ENCODE measurements around the gene UTP15. TPM values are rescaled to one million over a fixed set of nuclear protein-coding genes. Genes with fewer than 3 reads are reported as not detected.

The UTP15 gene, protein sequence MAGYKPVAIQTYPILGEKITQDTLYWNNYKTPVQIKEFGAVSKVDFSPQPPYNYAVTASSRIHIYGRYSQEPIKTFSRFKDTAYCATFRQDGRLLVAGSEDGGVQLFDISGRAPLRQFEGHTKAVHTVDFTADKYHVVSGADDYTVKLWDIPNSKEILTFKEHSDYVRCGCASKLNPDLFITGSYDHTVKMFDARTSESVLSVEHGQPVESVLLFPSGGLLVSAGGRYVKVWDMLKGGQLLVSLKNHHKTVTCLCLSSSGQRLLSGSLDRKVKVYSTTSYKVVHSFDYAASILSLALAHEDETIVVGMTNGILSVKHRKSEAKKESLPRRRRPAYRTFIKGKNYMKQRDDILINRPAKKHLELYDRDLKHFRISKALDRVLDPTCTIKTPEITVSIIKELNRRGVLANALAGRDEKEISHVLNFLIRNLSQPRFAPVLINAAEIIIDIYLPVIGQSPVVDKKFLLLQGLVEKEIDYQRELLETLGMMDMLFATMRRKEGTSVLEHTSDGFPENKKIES
- 9.8 and 18.1 TPM in 2 replicates for polyA plus RNA-seq

DNA sequence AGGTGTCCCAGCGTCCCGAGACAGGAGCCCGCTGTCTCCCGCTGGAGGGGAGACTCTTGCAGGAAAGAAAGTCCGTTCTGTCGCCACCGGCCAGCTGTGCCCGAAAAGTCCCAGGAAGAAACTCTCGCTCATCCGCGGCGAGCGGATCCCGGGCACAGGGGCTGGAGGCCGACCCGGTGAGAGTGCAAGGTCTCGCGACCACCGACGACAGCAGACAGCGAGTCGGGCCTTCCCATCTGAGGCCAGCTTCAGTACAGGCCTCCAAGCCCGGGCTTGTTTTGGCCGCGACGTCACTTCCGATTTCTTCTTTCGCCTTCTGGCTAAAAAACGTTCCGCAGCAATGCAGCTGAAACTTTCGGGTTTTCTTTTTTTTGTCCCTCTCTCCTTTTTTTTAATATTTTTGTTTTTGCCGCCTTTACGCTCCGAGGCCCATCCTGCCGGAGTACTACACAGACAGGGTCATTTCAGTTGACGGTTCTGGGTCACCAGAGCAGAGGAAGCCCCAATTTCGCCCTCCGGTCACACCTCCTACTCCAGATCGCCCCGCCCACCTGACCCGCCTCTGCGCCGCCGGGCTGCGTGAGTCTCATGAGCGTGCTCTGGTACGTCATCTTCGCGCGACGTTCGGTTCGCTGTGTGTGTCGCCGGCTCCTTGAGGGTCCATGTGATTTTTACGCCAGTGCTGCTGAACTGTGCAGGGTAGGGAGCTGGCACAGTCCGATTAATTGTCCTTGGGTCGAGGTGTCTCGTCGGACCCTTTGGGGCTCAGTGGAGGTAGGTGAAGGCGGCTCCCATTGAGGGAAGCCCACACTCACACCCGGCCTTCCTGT, at the start of gene UTP15, which contains the start of gene ANKRA2:
UTP15 (plus strand) TSS at position 605 of the 830 bp plus-strand sequence. CDS start 1,602 bp downstream, outside the sequence.
ANKRA2 (minus strand) TSS at position 501 of the 830 bp plus-strand sequence. CDS start 2,758 bp downstream, outside the sequence.

DNA sequence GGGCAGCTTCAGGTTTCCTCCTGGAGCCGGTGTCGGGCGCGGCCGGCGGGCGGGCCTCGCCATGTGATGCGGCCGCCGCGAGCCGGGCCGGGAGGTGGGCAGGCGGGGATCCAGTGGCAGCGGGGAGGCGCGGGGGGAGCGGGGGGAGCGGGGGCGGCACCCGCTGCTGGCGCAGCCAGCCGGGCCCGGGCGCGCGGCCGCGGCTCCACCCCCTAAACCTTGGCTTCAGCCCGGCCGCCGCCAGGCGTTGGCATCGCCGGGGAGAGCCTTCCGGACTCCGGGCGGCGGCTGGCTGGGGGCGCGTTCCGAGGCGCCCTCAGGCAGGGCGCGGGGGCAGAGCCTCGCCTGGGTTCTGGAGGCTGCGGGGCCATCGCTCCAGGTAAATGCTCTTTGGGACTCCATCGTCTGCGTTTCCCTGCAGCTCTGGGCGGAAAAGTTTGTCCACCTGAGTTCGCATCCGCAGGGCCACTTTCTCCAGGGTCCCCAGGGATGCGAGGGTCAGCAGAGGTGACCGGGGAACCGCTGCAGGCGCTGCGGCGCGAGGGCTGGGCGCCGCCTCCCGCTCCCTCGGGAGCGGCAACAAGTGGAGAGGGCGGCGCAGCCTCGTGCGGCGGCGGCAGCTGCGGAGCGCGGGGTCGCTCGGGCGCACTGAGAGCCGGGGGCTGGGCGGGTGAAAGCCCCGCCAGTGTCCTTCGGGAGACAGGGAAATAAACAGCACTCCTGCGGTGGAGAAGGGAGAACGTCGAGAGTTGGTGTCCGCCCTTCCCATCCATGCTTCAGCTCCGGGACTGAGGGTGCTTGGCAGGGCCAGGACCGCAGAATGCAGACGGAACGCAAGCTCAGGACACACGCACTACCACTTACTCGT, 60.6 kb downstream of the UTP15 start, which contains the start of gene ARHGEF28:
ARHGEF28 (plus strand) TSS at position 253 of the 868 bp plus-strand sequence. CDS start 58,656 bp downstream, outside the sequence.

Other genes with a start within 250 kb of the UTP15 start
- gene FOXD1, start 117.0 kb upstream of the UTP15 start, polyA plus RNA-seq: 0.15 TPM in 1 of 2 replicates, not detected in the other
- gene BTF3, start 67.3 kb upstream of the UTP15 start, polyA plus RNA-seq: 452 and 455 TPM in 2 replicates
- 23.0 and 43.2 TPM in 2 replicates for gene ANKRA2, start 104 bp upstream of the UTP15 start, polyA plus RNA-seq
- 2.6 and 2.8 TPM in 2 replicates for gene ARHGEF28, start 60.5 kb downstream of the UTP15 start, polyA plus RNA-seq